HEK293T (cell line): ENCODE results near the gene ARHGAP8.

ENCODE experiments used
- ARNT ChIP-seq: fragments of 450-650 bp; IDR thresholded peaks from 2 replicates; pipeline ENCODE4 v1.6.1; 2017; ENCODE audit warnings: mild to moderate bottlenecking
- HDGF ChIP-seq: fragments of 450-650 bp; IDR thresholded peaks from 2 replicates; pipeline ENCODE4 v1.6.1; 2017; ENCODE audit warnings: antibody characterized with exemption, borderline replicate concordance
- NFRKB ChIP-seq: fragments of 450-650 bp; IDR thresholded peaks from 2 replicates; pipeline ENCODE4 v1.6.1; 2016; ENCODE audit warnings: mild to moderate bottlenecking, moderate library complexity
- PKNOX1 ChIP-seq: fragments of 450-650 bp; IDR thresholded peaks from 2 replicates; pipeline ENCODE4 v1.6.1; 2016
- SP1 ChIP-seq: fragments of 450-650 bp; IDR thresholded peaks from 2 replicates; pipeline ENCODE4 v1.6.1; 2017

GRCh38 chr22:44802956-44803355 lies 50.6 kb downstream of the ARHGAP8 start:
- TF ChIP-seq PKNOX1 (no peak), NFRKB (no peak), HDGF (no peak), ARNT (no peak), SP1 (no peak)
